ENCODE measurements around the gene ING4.
"Not testable (repeated sequence)": the region's sequence is repeated elsewhere in the genome, so short reads cannot be mapped to it uniquely, and the experiment has no call there.

The ING4 gene

GRCh38 chr12:6662906-6663742, at the start of gene ING4:
ING4 (minus strand) TSS chr12:6663119; CDS start chr12:6663101, 18 bp downstream.
- in situ Hi-C loops (cut with HindIII; ENCODE audit: low sequenced_read_pairs) = no loop called here

GRCh38 chr12:6708960-6709394, 46.1 kb upstream of the ING4 start:
- in situ Hi-C loops (cut with HindIII; ENCODE audit: low sequenced_read_pairs) = no loop called here

GRCh38 chr12:6708351-6708750, 45.4 kb upstream of the ING4 start:
- in situ Hi-C loops (cut with HindIII; ENCODE audit: low sequenced_read_pairs) = not testable (repeated sequence)

GRCh38 chr12:6703631-6704030, 40.7 kb upstream of the ING4 start:
- in situ Hi-C loops (cut with HindIII; ENCODE audit: low sequenced_read_pairs) = no loop called here

GRCh38 chr12:6701078-6701768, 38.3 kb upstream of the ING4 start:
- in situ Hi-C loops (cut with HindIII; ENCODE audit: low sequenced_read_pairs) = no loop called here

GRCh38 chr12:6700646-6701051, 37.7 kb upstream of the ING4 start, which contains the start of gene PIANP:
PIANP (minus strand) TSS chr12:6700815; CDS start chr12:6698061, 2,754 bp downstream.
- in situ Hi-C loops (cut with HindIII; ENCODE audit: low sequenced_read_pairs) = no loop called here

GRCh38 chr12:6699989-6700645, 37.2 kb upstream of the ING4 start:
- in situ Hi-C loops (cut with HindIII; ENCODE audit: low sequenced_read_pairs) = no loop called here

GRCh38 chr12:6699259-6699988, 36.5 kb upstream of the ING4 start:
- in situ Hi-C loops (cut with HindIII; ENCODE audit: low sequenced_read_pairs) = no loop called here

GRCh38 chr12:6698352-6699046, 35.6 kb upstream of the ING4 start:
- in situ Hi-C loops (cut with HindIII; ENCODE audit: low sequenced_read_pairs) = no loop called here

GRCh38 chr12:6697584-6698351, 34.8 kb upstream of the ING4 start:
- in situ Hi-C loops (cut with HindIII; ENCODE audit: low sequenced_read_pairs) = no loop called here

- in situ Hi-C loops (cut with HindIII; ENCODE audit: low sequenced_read_pairs) = no loop called here
Observed at GRCh38 chr12:6696690-6697583, 34.0 kb upstream of the ING4 start.

- in situ Hi-C loops (cut with HindIII; ENCODE audit: low sequenced_read_pairs) = no loop called here
Observed at GRCh38 chr12:6695313-6696045, 32.6 kb upstream of the ING4 start.

GRCh38 chr12:6694701-6695100, 31.8 kb upstream of the ING4 start:
- in situ Hi-C loops (cut with HindIII; ENCODE audit: low sequenced_read_pairs) = loop anchor here (5.0 kb wide), 3 partner anchors 33 to 92 kb away; partner anchors contain the start of gene ACRBP

GRCh38 chr12:6693832-6694355, 31.0 kb upstream of the ING4 start:
- in situ Hi-C loops (cut with HindIII; ENCODE audit: low sequenced_read_pairs) = loop anchor here (5.0 kb wide), 3 partner anchors 33 to 92 kb away; partner anchors contain the start of gene ACRBP

GRCh38 chr12:6692888-6693287, 30.0 kb upstream of the ING4 start:
- in situ Hi-C loops (cut with HindIII; ENCODE audit: low sequenced_read_pairs) = loop anchor here (5.0 kb wide), 3 partner anchors 34 to 91 kb away; partner anchors contain the start of gene ACRBP

GRCh38 chr12:6691473-6691872, 28.6 kb upstream of the ING4 start:
- in situ Hi-C loops (cut with HindIII; ENCODE audit: low sequenced_read_pairs) = loop anchor here (5.0 kb wide), 3 partner anchors 36 to 89 kb away; partner anchors contain the start of gene ACRBP

All from endothelial cell of hepatic sinusoid (primary cell).